PFSK-1 (cell line): ENCODE measurements around the gene VGLL4.

ENCODE experiments used
- FOXP2 ChIP-seq: optimal IDR thresholded peaks from 2 replicates; pipeline ENCODE3; 2011; ENCODE audit warnings: borderline replicate concordance, control low read depth, inconsistent platforms; ENCODE audit not compliant: insufficient read depth; ENCODE audit errors: extremely low read length, extremely low read depth
- POLR2AphosphoS5 ChIP-seq: IDR thresholded peaks from 2 replicates; pipeline ENCODE4 v1.6.1; 2012; ENCODE audit warnings: low read depth, mild to moderate bottlenecking, control low read depth, low read length, moderate library complexity
- SIN3A ChIP-seq: IDR thresholded peaks from 2 replicates; pipeline ENCODE4 v1.6.1; 2012; ENCODE audit warnings: mild to moderate bottlenecking, low read length, moderate library complexity, borderline replicate concordance; ENCODE audit not compliant: insufficient read depth
- TAF1 ChIP-seq: IDR thresholded peaks from 2 replicates; pipeline ENCODE4 v1.6.1; 2012; ENCODE audit warnings: low read length, control low read depth, borderline replicate concordance; ENCODE audit not compliant: insufficient read depth
- TF ChIP-seq, protein P1 (sequence below), 2 experiments: IDR thresholded peaks; 2 replicates each; pipeline versions ENCODE4 v1.6.1 to v1.8.0; 2011 to 2012; ENCODE audit warnings: low read depth in 2 of 2, low read length in 2 of 2, control low read depth in 1 of 2, inconsistent platforms in 1 of 2, mild to moderate bottlenecking in 1 of 2, moderate library complexity in 1 of 2; ENCODE audit not compliant: insufficient read depth in 1 of 2

Gene VGLL4

GRCh38 chr3:11653298-11654055 lies 9.8 kb upstream of the VGLL4 start:
- TF ChIP-seq FOXP2 (no peak), SIN3A (no peak), POLR2AphosphoS5 (no peak), TAF1 (no peak)
- TF ChIP-seq, protein P1, sequence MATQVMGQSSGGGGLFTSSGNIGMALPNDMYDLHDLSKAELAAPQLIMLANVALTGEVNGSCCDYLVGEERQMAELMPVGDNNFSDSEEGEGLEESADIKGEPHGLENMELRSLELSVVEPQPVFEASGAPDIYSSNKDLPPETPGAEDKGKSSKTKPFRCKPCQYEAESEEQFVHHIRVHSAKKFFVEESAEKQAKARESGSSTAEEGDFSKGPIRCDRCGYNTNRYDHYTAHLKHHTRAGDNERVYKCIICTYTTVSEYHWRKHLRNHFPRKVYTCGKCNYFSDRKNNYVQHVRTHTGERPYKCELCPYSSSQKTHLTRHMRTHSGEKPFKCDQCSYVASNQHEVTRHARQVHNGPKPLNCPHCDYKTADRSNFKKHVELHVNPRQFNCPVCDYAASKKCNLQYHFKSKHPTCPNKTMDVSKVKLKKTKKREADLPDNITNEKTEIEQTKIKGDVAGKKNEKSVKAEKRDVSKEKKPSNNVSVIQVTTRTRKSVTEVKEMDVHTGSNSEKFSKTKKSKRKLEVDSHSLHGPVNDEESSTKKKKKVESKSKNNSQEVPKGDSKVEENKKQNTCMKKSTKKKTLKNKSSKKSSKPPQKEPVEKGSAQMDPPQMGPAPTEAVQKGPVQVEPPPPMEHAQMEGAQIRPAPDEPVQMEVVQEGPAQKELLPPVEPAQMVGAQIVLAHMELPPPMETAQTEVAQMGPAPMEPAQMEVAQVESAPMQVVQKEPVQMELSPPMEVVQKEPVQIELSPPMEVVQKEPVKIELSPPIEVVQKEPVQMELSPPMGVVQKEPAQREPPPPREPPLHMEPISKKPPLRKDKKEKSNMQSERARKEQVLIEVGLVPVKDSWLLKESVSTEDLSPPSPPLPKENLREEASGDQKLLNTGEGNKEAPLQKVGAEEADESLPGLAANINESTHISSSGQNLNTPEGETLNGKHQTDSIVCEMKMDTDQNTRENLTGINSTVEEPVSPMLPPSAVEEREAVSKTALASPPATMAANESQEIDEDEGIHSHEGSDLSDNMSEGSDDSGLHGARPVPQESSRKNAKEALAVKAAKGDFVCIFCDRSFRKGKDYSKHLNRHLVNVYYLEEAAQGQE (IDR thresholded peaks at IDR 0.05; ENCODE audit: insufficient read depth in 1 of 2, low read depth in 2 of 2, low read length in 2 of 2): no peak

DNA sequence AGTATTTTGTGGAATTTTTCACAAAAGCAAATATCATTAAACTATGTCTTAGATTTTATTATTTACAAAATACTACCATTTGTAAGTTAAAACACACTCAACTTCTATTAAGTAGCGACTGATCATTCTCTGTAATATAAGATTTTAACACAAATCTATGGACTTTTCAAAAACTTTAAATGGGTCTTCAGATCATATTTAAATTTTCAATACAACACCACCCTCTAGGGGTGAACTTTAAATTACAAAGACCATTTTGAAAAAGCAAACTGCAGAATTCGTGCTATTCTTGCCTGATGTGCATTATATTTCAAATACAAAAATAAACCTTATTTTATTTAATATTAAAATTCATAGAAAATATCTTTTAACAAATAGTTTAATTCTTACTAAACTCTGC lies 8.2 kb upstream of the VGLL4 start:
- TF ChIP-seq, protein P1 (IDR thresholded peaks at IDR 0.05; ENCODE audit: insufficient read depth in 1 of 2, low read depth in 2 of 2, low read length in 2 of 2): no peak
- no peak for TF ChIP-seq POLR2AphosphoS5
- TF ChIP-seq SIN3A: no peak
- no peak for TF ChIP-seq FOXP2

GRCh38 chr3:11651477-11651876 lies 7.8 kb upstream of the VGLL4 start:
- TF ChIP-seq FOXP2: no peak
- no peak for TF ChIP-seq TAF1
- TF ChIP-seq, protein P1 (IDR thresholded peaks at IDR 0.05; ENCODE audit: insufficient read depth in 1 of 2, low read depth in 2 of 2, low read length in 2 of 2): no peak
- TF ChIP-seq POLR2AphosphoS5: no peak
- no peak for TF ChIP-seq SIN3A

DNA sequence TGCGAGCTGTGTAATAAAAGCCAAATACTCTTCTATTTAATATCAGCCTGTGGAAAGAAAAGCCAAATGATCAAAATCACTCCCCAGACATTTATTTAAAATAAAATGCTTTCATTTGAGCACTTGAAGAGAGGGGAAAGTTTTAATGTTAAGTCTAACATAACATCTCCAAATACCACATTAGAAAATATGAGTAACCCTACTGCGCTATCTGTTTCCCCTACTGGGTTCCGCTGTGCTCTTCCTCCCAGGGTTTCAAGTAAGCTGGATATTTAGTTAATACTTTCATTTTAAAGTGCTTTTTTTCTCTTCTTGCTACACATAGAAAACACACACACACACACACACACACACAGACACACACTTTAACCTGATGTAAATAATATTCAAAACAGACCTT lies 6.7 kb upstream of the VGLL4 start:
- TF ChIP-seq POLR2AphosphoS5: no peak
- TF ChIP-seq TAF1: no peak
- TF ChIP-seq, protein P1 (IDR thresholded peaks at IDR 0.05; ENCODE audit: insufficient read depth in 1 of 2, low read depth in 2 of 2, low read length in 2 of 2): no peak
- TF ChIP-seq SIN3A: no peak
- no peak for TF ChIP-seq FOXP2

- no peak for TF ChIP-seq POLR2AphosphoS5
- TF ChIP-seq SIN3A: no peak
- no peak for TF ChIP-seq TAF1
- TF ChIP-seq, protein P1 (IDR thresholded peaks at IDR 0.05; ENCODE audit: insufficient read depth in 1 of 2, low read depth in 2 of 2, low read length in 2 of 2): no peak
- TF ChIP-seq FOXP2: no peak
Measured at GRCh38 chr3:11648735-11649134, 5.0 kb upstream of the VGLL4 start.
